Measurements from ENCODE around the gene FOXC1. TPM values are rescaled to one million over a fixed set of nuclear protein-coding genes. Genes with fewer than 3 reads are reported as not detected.

The FOXC1 gene
- total and polyA plus RNA-seq, 2 of the 13 experiments (the other 11 are each of a cell fraction or from before 2014, with no cell fraction given) = 0.44 to 0.55 TPM

DNA sequence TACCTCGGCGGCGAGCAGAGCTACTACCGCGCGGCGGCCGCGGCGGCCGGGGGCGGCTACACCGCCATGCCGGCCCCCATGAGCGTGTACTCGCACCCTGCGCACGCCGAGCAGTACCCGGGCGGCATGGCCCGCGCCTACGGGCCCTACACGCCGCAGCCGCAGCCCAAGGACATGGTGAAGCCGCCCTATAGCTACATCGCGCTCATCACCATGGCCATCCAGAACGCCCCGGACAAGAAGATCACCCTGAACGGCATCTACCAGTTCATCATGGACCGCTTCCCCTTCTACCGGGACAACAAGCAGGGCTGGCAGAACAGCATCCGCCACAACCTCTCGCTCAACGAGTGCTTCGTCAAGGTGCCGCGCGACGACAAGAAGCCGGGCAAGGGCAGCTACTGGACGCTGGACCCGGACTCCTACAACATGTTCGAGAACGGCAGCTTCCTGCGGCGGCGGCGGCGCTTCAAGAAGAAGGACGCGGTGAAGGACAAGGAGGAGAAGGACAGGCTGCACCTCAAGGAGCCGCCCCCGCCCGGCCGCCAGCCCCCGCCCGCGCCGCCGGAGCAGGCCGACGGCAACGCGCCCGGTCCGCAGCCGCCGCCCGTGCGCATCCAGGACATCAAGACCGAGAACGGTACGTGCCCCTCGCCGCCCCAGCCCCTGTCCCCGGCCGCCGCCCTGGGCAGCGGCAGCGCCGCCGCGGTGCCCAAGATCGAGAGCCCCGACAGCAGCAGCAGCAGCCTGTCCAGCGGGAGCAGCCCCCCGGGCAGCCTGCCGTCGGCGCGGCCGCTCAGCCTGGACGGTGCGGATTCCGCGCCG is 994 bp downstream of the FOXC1 start (continued):
- TF ChIP-seq ZHX1 (CRISPR knock-in tag; IDR thresholded peaks at IDR 0.05; ENCODE audit: low read depth) (no peak), HNRNPLL (IDR thresholded peaks at IDR 0.05; ENCODE audit: low read depth, low read length, poor library complexity, severe bottlenecking) (peak; percentile 56), REPIN1 (CRISPR knock-in tag; IDR thresholded peaks at IDR 0.05; ENCODE audit: borderline replicate concordance, low read depth) (no peak), BCL3 (CRISPR knock-in tag; IDR thresholded peaks at IDR 0.05) (0 out of 2 replicates have a peak, but pooled peaks have one; percentile 53), FOXA1 (IDR thresholded peaks at IDR 0.05) (no peak), FOXA1 (CRISPR knock-in tag; IDR thresholded peaks at IDR 0.05) (0 out of 2 replicates have a peak, but pooled peaks have one; percentile 11), ZNF326 (CRISPR knock-in tag; IDR thresholded peaks at IDR 0.05; ENCODE audit: borderline replicate concordance) (no peak), ZNF547 (CRISPR knock-in tag; IDR thresholded peaks at IDR 0.05) (0 out of 2 replicates have a peak, but pooled peaks have one; percentile 38), SALL2 (CRISPR knock-in tag; IDR thresholded peaks at IDR 0.05) (0 out of 2 replicates have a peak, but pooled peaks have one; percentile 56), ETV6 (CRISPR knock-in tag; conservative IDR thresholded peaks at IDR 0.05) (no peak), FOXP1 (IDR thresholded peaks at IDR 0.05) (no peak), FOXP1 (CRISPR knock-in tag; IDR thresholded peaks at IDR 0.05) (no peak), NRL (CRISPR knock-in tag; IDR thresholded peaks at IDR 0.05; ENCODE audit: borderline replicate concordance) (peak; percentile 17; the same call in 1 of the 2 replicates), BORCS8-MEF2B (CRISPR knock-in tag; IDR thresholded peaks at IDR 0.05) (0 out of 2 replicates have a peak, but pooled peaks have one; percentile 32), ZSCAN25 (CRISPR knock-in tag; IDR thresholded peaks at IDR 0.05) (peak; percentile 58; the same call in 1 of the 2 replicates), RFXAP (CRISPR knock-in tag; IDR thresholded peaks at IDR 0.05; ENCODE audit: borderline replicate concordance) (0 out of 2 replicates have a peak, but pooled peaks have one; percentile 63)
- TF ChIP-seq, protein P1, sequence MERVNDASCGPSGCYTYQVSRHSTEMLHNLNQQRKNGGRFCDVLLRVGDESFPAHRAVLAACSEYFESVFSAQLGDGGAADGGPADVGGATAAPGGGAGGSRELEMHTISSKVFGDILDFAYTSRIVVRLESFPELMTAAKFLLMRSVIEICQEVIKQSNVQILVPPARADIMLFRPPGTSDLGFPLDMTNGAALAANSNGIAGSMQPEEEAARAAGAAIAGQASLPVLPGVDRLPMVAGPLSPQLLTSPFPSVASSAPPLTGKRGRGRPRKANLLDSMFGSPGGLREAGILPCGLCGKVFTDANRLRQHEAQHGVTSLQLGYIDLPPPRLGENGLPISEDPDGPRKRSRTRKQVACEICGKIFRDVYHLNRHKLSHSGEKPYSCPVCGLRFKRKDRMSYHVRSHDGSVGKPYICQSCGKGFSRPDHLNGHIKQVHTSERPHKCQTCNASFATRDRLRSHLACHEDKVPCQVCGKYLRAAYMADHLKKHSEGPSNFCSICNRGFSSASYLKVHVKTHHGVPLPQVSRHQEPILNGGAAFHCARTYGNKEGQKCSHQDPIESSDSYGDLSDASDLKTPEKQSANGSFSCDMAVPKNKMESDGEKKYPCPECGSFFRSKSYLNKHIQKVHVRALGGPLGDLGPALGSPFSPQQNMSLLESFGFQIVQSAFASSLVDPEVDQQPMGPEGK (CRISPR knock-in tag; IDR thresholded peaks at IDR 0.05) = peak; percentile 45
- TF ChIP-seq, protein P2, sequence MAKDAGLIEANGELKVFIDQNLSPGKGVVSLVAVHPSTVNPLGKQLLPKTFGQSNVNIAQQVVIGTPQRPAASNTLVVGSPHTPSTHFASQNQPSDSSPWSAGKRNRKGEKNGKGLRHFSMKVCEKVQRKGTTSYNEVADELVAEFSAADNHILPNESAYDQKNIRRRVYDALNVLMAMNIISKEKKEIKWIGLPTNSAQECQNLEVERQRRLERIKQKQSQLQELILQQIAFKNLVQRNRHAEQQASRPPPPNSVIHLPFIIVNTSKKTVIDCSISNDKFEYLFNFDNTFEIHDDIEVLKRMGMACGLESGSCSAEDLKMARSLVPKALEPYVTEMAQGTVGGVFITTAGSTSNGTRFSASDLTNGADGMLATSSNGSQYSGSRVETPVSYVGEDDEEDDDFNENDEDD (CRISPR knock-in tag; IDR thresholded peaks at IDR 0.05; ENCODE audit: borderline replicate concordance) = 0 out of 2 replicates have a peak, but pooled peaks have one; percentile 20
- TF ChIP-seq, protein P3, sequence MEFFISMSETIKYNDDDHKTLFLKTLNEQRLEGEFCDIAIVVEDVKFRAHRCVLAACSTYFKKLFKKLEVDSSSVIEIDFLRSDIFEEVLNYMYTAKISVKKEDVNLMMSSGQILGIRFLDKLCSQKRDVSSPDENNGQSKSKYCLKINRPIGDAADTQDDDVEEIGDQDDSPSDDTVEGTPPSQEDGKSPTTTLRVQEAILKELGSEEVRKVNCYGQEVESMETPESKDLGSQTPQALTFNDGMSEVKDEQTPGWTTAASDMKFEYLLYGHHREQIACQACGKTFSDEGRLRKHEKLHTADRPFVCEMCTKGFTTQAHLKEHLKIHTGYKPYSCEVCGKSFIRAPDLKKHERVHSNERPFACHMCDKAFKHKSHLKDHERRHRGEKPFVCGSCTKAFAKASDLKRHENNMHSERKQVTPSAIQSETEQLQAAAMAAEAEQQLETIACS (CRISPR knock-in tag; IDR thresholded peaks at IDR 0.05) = 0 out of 2 replicates have a peak, but pooled peaks have one; percentile 31

All from HepG2 (cell line).